ENCODE data around the gene ZFX.

The ZFX gene

DNA sequence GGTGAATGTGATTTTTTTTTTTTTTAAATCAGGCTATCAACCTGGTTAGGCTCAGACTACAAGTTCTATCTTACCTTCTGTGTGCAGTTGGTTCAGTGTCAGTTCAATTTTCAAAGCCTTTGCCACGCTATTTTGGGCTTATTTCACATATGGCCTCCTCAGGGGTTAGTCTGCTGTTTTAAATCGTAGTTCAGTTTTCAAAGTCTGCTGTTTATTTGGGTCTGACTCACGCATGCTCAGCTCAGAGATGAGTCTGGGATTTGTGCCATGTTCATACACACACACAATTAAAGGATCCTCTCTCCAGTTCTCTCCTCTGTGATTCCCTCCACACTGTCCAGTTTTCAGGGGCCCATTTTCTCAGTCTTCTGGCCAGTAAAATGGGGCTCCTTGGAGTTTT, 32.3 kb upstream of the ZFX start:
- Histone ChIP-seq H3K27ac (no peak overlapping the region), H3K4me2 (no peak overlapping the region), H2AFZ (ENCODE audit: low read depth) (no peak overlapping the region)

DNA sequence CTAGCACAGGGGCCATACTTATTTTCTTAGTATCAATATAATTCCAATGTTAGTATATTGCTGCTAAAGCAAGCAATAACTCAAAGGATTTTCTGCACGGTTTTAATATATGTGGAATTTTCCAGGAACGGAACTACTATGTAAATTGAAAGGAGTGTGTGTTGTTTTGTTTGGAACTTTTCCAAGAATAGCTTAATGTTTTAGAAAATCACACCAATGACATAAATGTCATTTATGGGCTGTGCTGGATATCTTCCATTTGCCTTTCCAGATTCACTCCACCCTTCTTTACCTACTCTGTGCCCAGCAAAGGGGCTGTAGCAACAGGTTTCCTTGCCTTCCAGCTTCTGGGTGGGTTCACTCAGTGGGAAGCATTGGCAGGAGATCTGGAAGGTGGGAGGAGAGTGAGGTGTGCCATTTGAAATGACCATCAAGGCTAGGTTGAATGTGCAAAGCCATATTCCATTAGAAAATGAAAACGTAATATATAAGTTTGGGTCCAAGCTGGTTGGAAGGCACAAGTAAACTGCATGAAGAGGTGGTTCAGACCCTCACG, 25.2 kb upstream of the ZFX start:
- Histone ChIP-seq H3K9ac (no peak overlapping the region), H4K20me1 (ENCODE audit: insufficient read depth) (no peaks in the 10 kb centered on the region), H3K27ac (no peak overlapping the region), H3K27me3 (ENCODE audit: insufficient read depth, low read depth) (no peaks in the 10 kb centered on the region), H3K36me3 (ENCODE audit: insufficient read depth) (no peaks in the 10 kb centered on the region), H3K4me3 (IDR thresholded peaks at IDR 0.05; ENCODE audit: insufficient read depth, low read depth, low read length) (no peak overlapping the region), H3K4me2 (no peak overlapping the region), H3K4me1 (ENCODE audit: low read depth, poor library complexity, severe bottlenecking) (no peaks in the 10 kb centered on the region), H3K79me2 (ENCODE audit: insufficient read depth, low read depth) (no peaks in the 10 kb centered on the region), H2AFZ (ENCODE audit: low read depth) (no peak overlapping the region)
- TF ChIP-seq, protein P1, sequence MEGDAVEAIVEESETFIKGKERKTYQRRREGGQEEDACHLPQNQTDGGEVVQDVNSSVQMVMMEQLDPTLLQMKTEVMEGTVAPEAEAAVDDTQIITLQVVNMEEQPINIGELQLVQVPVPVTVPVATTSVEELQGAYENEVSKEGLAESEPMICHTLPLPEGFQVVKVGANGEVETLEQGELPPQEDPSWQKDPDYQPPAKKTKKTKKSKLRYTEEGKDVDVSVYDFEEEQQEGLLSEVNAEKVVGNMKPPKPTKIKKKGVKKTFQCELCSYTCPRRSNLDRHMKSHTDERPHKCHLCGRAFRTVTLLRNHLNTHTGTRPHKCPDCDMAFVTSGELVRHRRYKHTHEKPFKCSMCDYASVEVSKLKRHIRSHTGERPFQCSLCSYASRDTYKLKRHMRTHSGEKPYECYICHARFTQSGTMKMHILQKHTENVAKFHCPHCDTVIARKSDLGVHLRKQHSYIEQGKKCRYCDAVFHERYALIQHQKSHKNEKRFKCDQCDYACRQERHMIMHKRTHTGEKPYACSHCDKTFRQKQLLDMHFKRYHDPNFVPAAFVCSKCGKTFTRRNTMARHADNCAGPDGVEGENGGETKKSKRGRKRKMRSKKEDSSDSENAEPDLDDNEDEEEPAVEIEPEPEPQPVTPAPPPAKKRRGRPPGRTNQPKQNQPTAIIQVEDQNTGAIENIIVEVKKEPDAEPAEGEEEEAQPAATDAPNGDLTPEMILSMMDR (conservative IDR thresholded peaks at IDR 0.05; ENCODE audit: low read depth, low read length) = no peak

More for the DNA sequence above, 32.3 kb upstream of the ZFX start:
- no peak overlapping the region for H3K9ac ChIP-seq
- H3K4me3 ChIP-seq (IDR thresholded peaks at IDR 0.05; ENCODE audit: insufficient read depth, low read depth, low read length) = no peak overlapping the region
- no peaks in the 10 kb centered on the region for H4K20me1 ChIP-seq (ENCODE audit: insufficient read depth)
- no peaks in the 10 kb centered on the region for H3K4me1 ChIP-seq (ENCODE audit: low read depth, poor library complexity, severe bottlenecking)
- H3K79me2 ChIP-seq (ENCODE audit: insufficient read depth, low read depth) = no peaks in the 10 kb centered on the region
- H3K27me3 ChIP-seq (ENCODE audit: insufficient read depth, low read depth) = no peaks in the 10 kb centered on the region
- H3K36me3 ChIP-seq (ENCODE audit: insufficient read depth) = no peaks in the 10 kb centered on the region
- TF ChIP-seq, protein P1 (conservative IDR thresholded peaks at IDR 0.05; ENCODE audit: low read depth, low read length) = no peak

DNA sequence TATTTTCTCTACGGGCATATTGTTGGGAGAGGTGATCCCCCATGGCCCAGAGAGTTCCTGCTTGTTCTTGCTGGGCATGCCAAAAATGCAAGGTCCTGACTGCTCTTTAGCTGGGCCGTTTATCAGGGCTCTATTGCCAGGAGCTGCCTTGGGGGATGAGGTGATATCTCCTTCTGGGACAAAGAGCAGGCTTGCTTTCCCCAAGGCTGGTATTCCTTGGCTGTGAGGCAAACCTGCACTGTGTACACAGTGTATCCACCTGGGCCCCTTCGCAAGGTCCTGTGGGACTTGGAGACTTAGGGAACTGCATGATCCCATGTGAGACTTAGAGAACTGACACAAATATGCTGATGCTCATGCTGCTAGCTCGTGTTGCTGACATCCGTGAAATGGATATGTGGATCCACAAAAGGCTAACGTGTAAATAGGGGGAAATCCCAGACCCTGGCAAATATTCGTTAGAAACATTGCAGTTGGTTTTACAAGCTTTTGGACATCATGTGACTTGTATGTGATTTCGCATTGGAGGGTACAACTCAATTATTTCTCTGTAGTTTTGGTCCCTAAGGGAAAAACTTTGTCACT, 24.4 kb upstream of the ZFX start:
- no peak overlapping the region for H3K4me2 ChIP-seq
- H3K27me3 ChIP-seq (ENCODE audit: insufficient read depth, low read depth) = no peaks in the 10 kb centered on the region
- H3K4me3 ChIP-seq (IDR thresholded peaks at IDR 0.05; ENCODE audit: insufficient read depth, low read depth, low read length) = no peak overlapping the region
- H2AFZ ChIP-seq (ENCODE audit: low read depth) = no peak overlapping the region
- H4K20me1 ChIP-seq (ENCODE audit: insufficient read depth) = no peaks in the 10 kb centered on the region
- no peak overlapping the region for H3K9ac ChIP-seq
- no peaks in the 10 kb centered on the region for H3K79me2 ChIP-seq (ENCODE audit: insufficient read depth, low read depth)
- no peaks in the 10 kb centered on the region for H3K4me1 ChIP-seq (ENCODE audit: low read depth, poor library complexity, severe bottlenecking)
- TF ChIP-seq, protein P1 (conservative IDR thresholded peaks at IDR 0.05; ENCODE audit: low read depth, low read length) = no peak
- no peaks in the 10 kb centered on the region for H3K36me3 ChIP-seq (ENCODE audit: insufficient read depth)
- H3K27ac ChIP-seq = no peak overlapping the region

- no peak overlapping the region for H3K9ac ChIP-seq
- H3K79me2 ChIP-seq (ENCODE audit: insufficient read depth, low read depth) = no peaks in the 10 kb centered on the region
- H3K4me2 ChIP-seq = no peak overlapping the region
- no peak overlapping the region for H3K27ac ChIP-seq
- no peaks in the 10 kb centered on the region for H3K4me1 ChIP-seq (ENCODE audit: low read depth, poor library complexity, severe bottlenecking)
- H3K36me3 ChIP-seq (ENCODE audit: insufficient read depth) = no peaks in the 10 kb centered on the region
- no peak overlapping the region for H2AFZ ChIP-seq (ENCODE audit: low read depth)
- TF ChIP-seq, protein P1 (conservative IDR thresholded peaks at IDR 0.05; ENCODE audit: low read depth, low read length) = no peak
- no peaks in the 10 kb centered on the region for H3K27me3 ChIP-seq (ENCODE audit: insufficient read depth, low read depth)
- no peaks in the 10 kb centered on the region for H4K20me1 ChIP-seq (ENCODE audit: insufficient read depth)
- no peak overlapping the region for H3K4me3 ChIP-seq (IDR thresholded peaks at IDR 0.05; ENCODE audit: insufficient read depth, low read depth, low read length)
These were observed 18.1 kb upstream of the ZFX start for GRCh38 chrX:24131476-24131875.
